NCI-H1048 (cell line): ENCODE results near the gene ZFAND2B.

Experiments used
- DNase-seq: peaks from one replicate; lab custom pipeline; 2025; lab: John Stamatoyannopoulos, UW

ZFAND2B gene

DNA sequence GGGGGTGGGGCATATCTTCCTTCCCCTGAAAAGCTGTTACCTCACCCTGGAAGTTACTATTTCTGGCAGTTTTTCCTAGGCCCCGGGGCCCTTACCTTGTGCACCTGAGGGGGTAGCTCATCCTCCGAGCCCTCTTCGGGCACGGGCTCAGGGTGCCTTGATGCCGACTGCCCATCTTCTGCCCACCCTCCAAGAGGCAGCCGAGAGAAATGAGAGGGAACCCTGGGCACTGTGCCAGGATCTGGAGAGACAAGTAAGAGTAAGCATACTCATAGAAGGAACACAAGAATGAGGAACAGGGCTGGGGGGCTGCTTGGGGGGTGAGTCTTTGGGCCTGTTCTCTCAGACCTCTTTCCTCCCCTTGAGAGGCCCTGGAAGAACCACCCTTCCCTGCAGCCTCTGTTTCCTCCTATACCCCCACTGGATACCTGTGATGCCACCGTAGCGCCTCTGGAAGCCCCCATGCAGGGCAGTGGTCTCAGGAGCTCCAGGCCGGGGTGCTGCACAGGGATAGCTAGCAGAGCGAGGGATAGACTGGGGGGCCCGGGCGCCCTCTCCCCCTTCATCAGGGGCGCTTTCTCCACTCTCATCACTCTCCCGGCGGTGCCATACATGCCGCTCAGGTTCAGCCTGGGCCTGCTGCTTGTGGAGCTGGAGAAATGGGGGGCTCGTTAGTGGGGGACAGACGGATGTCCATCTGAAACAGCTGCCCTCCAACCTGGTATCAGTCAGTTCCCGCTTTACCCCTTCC is 14.2 kb downstream of the ZFAND2B start:
- no peak for DNase-seq

DNA sequence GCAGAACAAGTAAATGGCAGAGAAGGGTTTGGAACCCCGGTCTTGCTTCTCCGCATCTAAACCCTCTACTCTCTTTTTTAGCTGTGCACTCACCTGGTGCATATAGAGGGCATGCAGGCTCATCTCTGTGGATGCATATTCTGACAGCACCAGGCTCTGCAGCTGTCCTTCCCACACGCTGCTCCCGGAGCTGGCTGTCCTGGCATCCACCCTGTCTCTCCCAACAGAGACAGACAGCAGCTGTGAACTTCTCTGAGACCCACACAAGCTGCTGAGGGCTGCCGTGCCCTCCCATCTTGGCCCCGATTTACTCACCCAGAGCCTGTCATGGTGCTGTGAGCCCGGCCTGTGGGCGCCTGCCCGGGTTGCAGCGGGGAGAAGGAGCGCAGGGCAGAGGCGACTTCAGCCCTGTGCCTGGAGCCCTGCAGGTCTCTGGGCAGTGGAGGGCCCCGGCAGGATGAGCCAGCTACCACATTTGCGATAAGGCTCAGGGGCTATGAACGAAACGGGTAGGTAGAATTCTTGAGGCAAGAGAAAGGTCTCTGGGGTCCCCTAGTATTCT is 15.5 kb downstream of the ZFAND2B start:
- DNase-seq: no peak

GRCh38 chr2:219223831-219224610 is 17.4 kb downstream of the ZFAND2B start:
- no peak for DNase-seq

GRCh38 chr2:219225350-219225749 is 18.8 kb downstream of the ZFAND2B start:
- no peak for DNase-seq

DNA sequence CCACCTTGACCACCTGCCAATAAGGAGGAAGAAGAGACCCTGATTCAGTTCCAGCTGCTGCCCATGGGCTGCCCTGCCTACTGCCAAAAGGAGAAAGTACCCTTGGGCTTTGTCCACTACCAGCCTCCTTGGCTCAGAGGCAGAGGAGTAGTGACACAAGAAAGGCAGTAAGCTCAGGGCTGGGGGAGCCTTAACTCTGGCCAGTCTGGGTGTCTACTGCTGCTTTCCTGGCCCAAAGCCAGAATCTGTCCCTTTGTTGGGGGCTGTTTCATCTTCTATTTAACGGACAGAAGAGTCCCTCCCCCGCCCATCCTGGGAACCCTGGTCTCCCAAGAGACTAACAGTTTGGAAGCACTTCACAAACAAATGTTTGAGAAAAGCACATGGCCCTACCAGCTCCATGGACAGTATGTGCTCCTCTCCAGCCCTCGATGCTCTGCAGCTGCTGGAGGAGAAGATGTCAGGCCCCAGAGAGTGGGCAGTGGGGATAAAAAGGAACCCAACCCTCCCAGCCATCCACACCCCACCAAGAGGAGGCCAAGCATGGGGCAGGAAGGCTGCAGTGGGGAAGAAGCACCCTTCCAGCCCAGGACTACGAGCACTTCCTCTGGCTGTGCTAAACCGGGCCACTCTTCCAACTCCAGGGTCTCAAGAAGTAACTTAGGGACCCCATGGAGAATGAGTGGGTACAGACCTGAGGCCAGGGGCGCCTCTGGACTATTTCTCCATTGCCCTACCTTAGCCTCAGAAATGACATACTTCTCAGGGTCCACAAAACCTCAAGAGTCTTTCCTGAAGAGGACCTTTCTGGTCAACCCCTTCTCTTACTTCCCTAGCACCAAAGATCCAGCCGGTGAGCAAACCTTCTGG is 21.7 kb downstream of the ZFAND2B start:
- no peak for DNase-seq

GRCh38 chr2:219228911-219229304 is 22.3 kb downstream of the ZFAND2B start:
- DNase-seq: no peak

DNA sequence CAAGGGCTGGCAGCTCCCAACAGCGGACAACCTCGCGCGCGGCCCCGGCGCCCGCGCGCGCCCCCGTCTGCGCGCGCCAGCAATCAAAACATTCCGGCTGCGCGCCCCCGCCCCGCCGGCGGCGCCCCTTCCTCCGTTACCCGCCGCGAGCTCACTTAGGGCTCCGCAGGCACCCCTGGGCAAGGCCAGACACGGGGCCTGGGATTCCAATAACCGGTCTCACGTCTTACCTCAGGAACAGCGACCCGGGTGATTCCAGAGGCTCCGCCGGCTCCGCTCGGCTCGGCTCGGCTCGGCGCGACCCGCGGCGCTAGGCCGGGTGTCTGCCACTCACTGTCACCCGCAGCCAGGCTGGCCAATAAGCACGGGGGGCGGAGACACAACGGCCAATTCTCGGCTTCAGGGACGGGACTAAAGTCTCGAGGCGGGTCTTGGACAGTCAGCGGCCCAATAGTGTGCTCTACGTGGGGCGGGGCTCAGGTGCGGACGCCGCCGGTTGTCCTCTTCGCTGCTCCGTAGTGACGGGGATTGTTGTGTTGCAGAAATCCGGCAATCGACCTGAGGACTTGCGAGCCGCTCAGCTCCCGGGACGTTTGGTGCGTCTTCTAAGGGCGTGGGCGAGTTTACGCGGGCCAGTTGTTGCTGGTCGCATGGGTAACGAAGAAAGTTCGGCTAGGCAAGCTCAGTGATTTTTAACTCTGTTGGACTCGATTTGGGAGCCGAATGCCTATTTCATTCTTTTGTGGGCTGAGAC is 22.9 kb downstream of the ZFAND2B start, which contains the start of the genes ANKZF1 and ATG9A:
ANKZF1 (plus strand) TSS at position 502 of the 754 bp plus-strand sequence. CDS start 452 bp downstream, outside the sequence.
ATG9A (minus strand) TSS at position 332 of the 754 bp plus-strand sequence. CDS start 1,612 bp downstream, outside the sequence.
- DNase-seq: peak; percentile 96

DNA sequence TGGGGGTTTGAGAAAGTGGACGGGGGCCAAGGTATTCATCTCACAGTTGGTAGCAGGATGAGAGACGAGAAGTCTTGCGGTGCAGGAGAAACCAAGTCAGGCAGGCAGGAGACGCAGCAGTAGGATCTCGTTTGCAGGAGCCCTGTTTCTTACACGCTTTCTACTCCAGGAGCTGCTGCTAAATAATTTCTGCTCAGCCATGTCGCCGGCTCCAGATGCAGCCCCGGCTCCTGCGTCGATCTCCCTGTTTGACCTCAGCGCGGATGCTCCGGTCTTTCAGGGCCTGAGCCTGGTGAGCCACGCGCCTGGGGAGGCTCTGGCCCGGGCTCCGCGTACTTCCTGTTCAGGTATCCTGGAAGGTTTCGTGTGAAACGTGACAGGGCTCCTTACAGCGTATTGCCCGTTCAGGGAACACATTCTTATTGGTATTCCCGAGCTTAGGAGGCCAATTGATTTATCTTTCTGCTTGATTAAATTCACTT is 23.5 kb downstream of the ZFAND2B start:
- DNase-seq: no peak

DNA sequence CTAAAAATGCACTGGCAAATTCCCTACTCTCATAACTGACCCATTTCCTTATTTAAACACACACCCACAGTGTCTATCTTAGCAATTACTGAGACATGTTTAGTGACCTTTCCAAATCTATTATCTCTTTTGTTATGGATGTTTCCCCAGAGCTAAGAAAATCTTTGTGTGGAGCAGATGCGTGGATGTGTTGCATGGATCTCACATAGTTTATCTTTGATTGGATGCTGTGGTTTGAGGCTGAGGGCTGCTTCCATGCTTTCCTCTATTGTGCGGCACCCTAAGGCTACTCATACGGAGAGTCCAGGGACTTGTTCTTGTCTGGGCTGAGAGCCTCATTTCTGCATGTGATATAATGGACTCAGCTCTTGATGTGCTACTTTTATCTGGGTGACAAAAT is 27.7 kb downstream of the ZFAND2B start:
- no peak for DNase-seq

GRCh38 chr2:219243291-219243761 is 36.7 kb downstream of the ZFAND2B start:
- no peak for DNase-seq

DNA sequence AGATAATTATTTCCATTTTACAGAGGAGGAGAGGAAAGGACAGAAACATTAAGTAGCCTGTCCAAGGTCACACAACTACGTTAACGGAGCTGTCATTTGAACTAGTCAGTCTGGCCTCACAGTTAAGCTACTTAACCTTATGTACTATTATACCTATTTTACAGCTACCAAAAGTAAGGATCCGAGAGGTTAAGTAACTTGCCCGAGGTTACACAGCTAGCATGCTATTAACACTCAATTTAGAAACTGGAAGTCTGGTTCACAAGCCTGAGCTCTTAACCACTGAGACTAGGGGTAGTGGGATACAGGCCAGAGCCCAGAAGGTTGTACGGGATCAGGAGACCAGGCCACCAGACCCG is 38.2 kb downstream of the ZFAND2B start:
- no peak for DNase-seq

DNA sequence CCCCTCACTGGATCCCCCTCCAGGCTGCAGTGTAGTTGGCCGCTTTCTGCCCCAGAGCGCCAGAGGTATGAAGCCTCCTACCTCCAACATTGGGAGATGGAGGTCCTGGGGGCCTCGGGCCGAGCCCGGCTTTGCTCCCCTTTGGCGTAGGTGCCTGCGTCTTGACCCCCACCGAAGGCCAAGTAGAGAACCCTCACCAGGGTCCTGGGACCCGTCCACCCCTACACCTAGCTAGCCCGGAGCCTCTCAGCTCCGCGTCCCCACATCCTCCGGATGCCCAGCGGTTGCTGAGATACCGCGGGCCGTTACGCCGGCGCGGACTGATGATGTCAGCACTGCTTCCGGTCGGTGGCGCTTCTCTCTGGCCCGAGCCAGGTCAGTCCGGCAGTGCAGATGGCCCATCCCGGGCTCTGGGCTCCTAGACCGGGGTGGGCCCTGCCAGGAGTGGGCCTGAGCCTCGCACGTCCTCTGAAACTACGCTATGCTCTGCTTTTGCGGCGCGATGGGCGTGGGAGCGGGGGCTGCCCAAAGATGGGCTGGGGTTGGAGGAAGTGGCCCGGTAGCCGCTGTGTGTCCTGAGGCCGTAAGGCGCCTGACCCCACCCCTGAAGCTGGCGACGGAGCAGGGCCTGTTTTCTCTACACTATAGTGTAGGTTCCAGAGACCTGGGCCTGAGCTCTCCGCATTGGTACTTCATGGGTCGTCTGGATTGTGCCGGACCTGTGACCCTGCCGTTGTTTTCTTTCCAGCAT is 38.7 kb downstream of the ZFAND2B start, which contains the start of the genes GLB1L and STK16:
GLB1L (minus strand) TSS at position 297 of the 751 bp plus-strand sequence. CDS start 1,871 bp downstream, outside the sequence.
STK16 (plus strand) TSS at position 332 of the 751 bp plus-strand sequence. CDS start 521 bp downstream, outside the sequence.
- DNase-seq: peak; percentile 41

DNA sequence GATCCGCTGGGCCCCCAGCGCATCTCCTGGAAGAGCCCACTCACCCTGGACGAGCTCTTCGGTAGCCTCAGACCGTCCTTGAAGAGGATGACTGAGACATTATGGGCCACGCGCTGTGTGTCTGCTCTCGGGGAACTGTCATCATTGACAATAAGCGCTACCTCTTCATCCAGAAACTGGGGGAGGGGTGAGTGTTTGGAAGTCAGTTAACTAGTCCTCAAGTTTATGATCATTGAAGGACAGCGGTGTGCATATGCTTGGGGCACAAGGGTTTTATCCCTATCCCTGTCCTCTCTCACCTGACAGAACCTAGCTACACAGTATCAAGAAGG is 39.3 kb downstream of the ZFAND2B start:
- DNase-seq: no peak

- DNase-seq: no peak
Observed at GRCh38 chr2:219246559-219246958, 40.0 kb downstream of the ZFAND2B start.

DNA sequence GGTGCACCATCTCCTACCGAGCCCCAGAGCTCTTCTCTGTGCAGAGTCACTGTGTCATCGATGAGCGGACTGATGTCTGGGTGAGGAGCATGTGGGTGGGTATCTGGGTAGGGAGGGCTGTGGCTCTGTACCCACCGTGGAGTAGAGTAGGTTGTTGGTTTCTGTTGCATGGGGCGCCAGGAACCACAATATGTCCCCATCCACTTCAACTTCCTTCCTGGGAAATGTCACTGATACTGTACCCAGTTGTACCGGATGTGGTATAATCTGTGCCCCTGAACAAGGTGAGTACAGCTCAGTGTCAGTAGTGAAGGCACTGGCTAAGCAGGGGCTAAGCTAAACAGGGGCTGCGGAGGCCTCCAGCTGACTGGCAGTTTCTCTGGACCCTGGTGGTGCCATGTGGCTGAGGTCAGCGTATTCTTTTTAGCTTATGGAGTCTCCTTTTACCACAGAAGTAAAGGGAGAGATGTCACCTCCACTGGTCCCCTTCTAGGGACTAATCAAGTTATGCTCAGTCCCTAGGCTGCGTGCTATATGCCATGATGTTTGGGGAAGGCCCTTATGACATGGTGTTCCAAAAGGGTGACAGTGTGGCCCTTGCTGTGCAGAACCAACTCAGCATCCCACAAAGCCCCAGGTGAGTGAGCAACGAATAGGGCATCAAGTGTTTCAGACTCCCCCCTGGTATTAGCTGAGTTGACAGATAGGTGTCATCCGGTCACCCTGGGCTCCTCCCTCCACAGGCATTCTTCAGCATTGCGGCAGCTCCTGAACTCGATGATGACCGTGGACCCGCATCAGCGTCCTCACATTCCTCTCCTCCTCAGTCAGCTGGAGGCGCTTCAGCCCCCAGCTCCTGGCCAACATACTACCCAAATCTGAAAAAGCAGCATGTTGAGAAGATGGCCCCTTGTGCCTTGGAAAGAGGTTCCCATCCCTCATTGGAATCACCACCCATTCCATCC is 41.4 kb downstream of the ZFAND2B start:
- no peak for DNase-seq

DNA sequence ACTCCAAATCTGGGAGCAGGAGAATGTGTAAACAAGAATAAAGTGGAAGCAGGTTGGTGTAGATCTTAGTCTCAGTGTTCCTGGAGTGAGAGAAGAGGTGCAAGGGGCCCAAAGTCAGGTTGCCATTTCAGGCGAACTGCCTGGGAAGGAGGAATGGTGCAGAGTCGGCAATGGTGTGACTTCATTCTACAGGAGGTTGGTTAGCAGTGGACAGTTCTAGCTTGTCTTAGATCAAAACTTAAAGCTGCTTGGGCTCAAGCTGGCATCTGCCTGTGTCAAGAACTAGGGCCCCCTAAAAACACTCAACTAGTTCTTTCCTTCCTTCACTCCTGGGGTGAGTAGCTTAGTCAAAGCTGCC is 42.2 kb downstream of the ZFAND2B start:
- DNase-seq: no peak

- DNase-seq: no peak
Observed at GRCh38 chr2:219249203-219249980, 42.8 kb downstream of the ZFAND2B start.
